Neural progenitor cell (in vitro differentiated cells): ENCODE results near the gene DBR1.

Source experiments
- CTCF ChIP-seq: fragments of 200-600 bp; sonication (generic); IDR thresholded peaks from 2 replicates; pipeline ENCODE4 v1.5.1; 2017; ENCODE audit warnings: antibody characterized with exemption, mild to moderate bottlenecking
- EZH2 ChIP-seq: fragments of 200-600 bp; sonication (generic); IDR thresholded peaks from 2 replicates; pipeline ENCODE4 v1.6.1; 2017; ENCODE audit warnings: antibody characterized with exemption, mild to moderate bottlenecking, moderate library complexity
- EZH2phosphoT487 ChIP-seq: fragments of 200-600 bp; sonication (generic); IDR thresholded peaks from 2 replicates; pipeline ENCODE4 v1.6.1; 2017; ENCODE audit warnings: antibody characterized with exemption

GRCh38 chr3:138219255-138219654 is 44.5 kb upstream of the DBR1 start:
- TF ChIP-seq EZH2phosphoT487: no peak
- TF ChIP-seq EZH2: no peak
- TF ChIP-seq CTCF: no peak
